IMR-90 (cell line): ENCODE results near the gene CHD9. TPM values are rescaled to one million over a fixed set of nuclear protein-coding genes. Genes with fewer than 3 reads are reported as not detected.

ENCODE experiments used
- ATAC-seq: fragments of 200-7000 bp; cut with Tn5 transposase; 2 replicates; pipeline ENCODE4 v1.9.1; 2020; ENCODE audit warnings: low read depth, mild to moderate bottlenecking, moderate library complexity
- BruUV-seq: library from RNA; stranded (reverse); fragments of 400-500 nt; replicated peaks from 2 replicates; lab custom pipeline; 2021; lab: Mats Ljungman, UMichigan
- CTCF ChIA-PET: fragments of 300-600 bp; formaldehyde crosslinking; extraction: SDS; loops from one replicate; lab custom pipeline; 2021; ENCODE audit warnings: antibody characterized with exemption; lab: Yijun Ruan, JAX
- POLR2A ChIA-PET: fragments of 300-600 bp; sonication (Branson Sonifier 250); formaldehyde crosslinking; loops from one replicate; lab custom pipeline; 2022; ENCODE audit warnings: antibody characterized with exemption; ENCODE audit not compliant: unreplicated experiment; lab: Charles Lee
- DNase-seq: peaks from one replicate; pipeline ENCODE4 v3.0.0; 2013
- H2AFZ ChIP-seq: replicated peaks from 2 replicates; pipeline ENCODE3; 2013; ENCODE audit warnings: low read length, mild to moderate bottlenecking; ENCODE audit not compliant: poor library complexity
- H2AK5ac ChIP-seq: 2 replicates; pipeline ENCODE4 v1.6.1; 2013; ENCODE audit warnings: low read depth, low read length, inconsistent platforms
- H2AK9ac ChIP-seq: replicated peaks from 2 replicates; pipeline ENCODE3; 2013; ENCODE audit warnings: mild to moderate bottlenecking, low read depth, low read length, moderate library complexity; ENCODE audit not compliant: poor library complexity
- H2BK120ac ChIP-seq: 2 replicates; pipeline ENCODE4 v1.6.1; 2013; ENCODE audit warnings: low read depth, low read length, inconsistent platforms
- H2BK15ac ChIP-seq: 3 replicates; pipeline ENCODE4 v1.6.1; 2013; ENCODE audit warnings: low read depth, low read length, inconsistent platforms
- H2BK20ac ChIP-seq: 2 replicates; pipeline ENCODE4 v1.6.1; 2013; ENCODE audit warnings: low read depth, mild to moderate bottlenecking, inconsistent platforms, low read length, moderate library complexity
- H2BK5ac ChIP-seq: 2 replicates; pipeline ENCODE4 v1.6.1; 2013; ENCODE audit warnings: mild to moderate bottlenecking, low read depth, low read length, inconsistent platforms; ENCODE audit not compliant: poor library complexity, severe bottlenecking
- H3K14ac ChIP-seq: replicated peaks from 2 replicates; pipeline ENCODE4 v1.6.1; 2013; ENCODE audit warnings: low read depth, low read length, inconsistent platforms
- H3K18ac ChIP-seq: 2 replicates; pipeline ENCODE4 v1.6.1; 2013; ENCODE audit warnings: low read depth, low read length, control low read depth
- H3K23ac ChIP-seq: 2 replicates; pipeline ENCODE4 v1.6.1; 2013; ENCODE audit warnings: low read depth, low read length, inconsistent platforms
- H3K27ac ChIP-seq: 2 replicates; pipeline ENCODE4 v1.5.1; 2013; ENCODE audit warnings: mild to moderate bottlenecking, control low read depth, low read length; ENCODE audit not compliant: insufficient read depth
- H3K27me3 ChIP-seq: 2 replicates; pipeline ENCODE4 v1.6.1; 2013; ENCODE audit warnings: low read length; ENCODE audit not compliant: control insufficient read depth, insufficient read depth
- H3K36me3 ChIP-seq: 2 replicates; pipeline ENCODE4 v1.6.1; 2013; ENCODE audit warnings: low read length, mixed read lengths; ENCODE audit not compliant: control insufficient read depth, insufficient read depth
- H3K4ac ChIP-seq: 2 replicates; pipeline ENCODE4 v1.6.1; 2013; ENCODE audit warnings: low read depth, low read length, inconsistent platforms
- H3K4me1 ChIP-seq: 2 replicates; pipeline ENCODE4 v1.6.1; 2013; ENCODE audit warnings: low read length, mixed read lengths; ENCODE audit not compliant: control insufficient read depth, insufficient read depth
- H3K4me2 ChIP-seq: 2 replicates; pipeline ENCODE4 v1.6.1; 2013; ENCODE audit warnings: low read depth, mild to moderate bottlenecking, control low read depth, low read length, moderate library complexity
- H3K4me3 ChIP-seq: 2 replicates; pipeline ENCODE4 v1.5.1; 2013; ENCODE audit warnings: low read depth, mild to moderate bottlenecking, control low read depth, low read length, moderate library complexity; ENCODE audit not compliant: insufficient read depth
- H3K56ac ChIP-seq: 2 replicates; pipeline ENCODE4 v1.6.1; 2013; ENCODE audit warnings: low read length, inconsistent platforms; ENCODE audit not compliant: insufficient read depth; ENCODE audit errors: extremely low read depth
- H3K79me1 ChIP-seq, 2 experiments: 2 replicates each; pipeline ENCODE4 v1.6.1; 2013; ENCODE audit warnings: low read length in 2 of 2, inconsistent platforms in 1 of 2, low read depth in 1 of 2
- H3K9ac ChIP-seq: 2 replicates; pipeline ENCODE4 v1.6.1; 2013; ENCODE audit warnings: low read depth, low read length, control low read depth
- H3K9me1 ChIP-seq: 2 replicates; pipeline ENCODE4 v1.6.1; 2013; ENCODE audit warnings: low read length, inconsistent platforms; ENCODE audit not compliant: insufficient read depth
- H3K9me3 ChIP-seq: 2 replicates; pipeline ENCODE4 v1.6.1; 2013; ENCODE audit warnings: low read length; ENCODE audit not compliant: control insufficient read depth, insufficient read depth
- H4K20me1 ChIP-seq: 2 replicates; pipeline ENCODE4 v1.6.1; 2013; ENCODE audit warnings: low read length, inconsistent platforms; ENCODE audit not compliant: insufficient read depth
- H4K5ac ChIP-seq: 2 replicates; pipeline ENCODE4 v1.6.1; 2013; ENCODE audit warnings: mild to moderate bottlenecking, low read depth, low read length, control low read depth
- H4K8ac ChIP-seq, 2 experiments: 2 replicates each; pipeline ENCODE4 v1.6.1; 2013; ENCODE audit warnings: low read depth in 2 of 2, low read length in 2 of 2, control low read depth in 1 of 2, inconsistent platforms in 1 of 2
- H4K91ac ChIP-seq: 2 replicates; pipeline ENCODE4 v1.6.1; 2013; ENCODE audit warnings: low read depth, low read length, inconsistent platforms; ENCODE audit not compliant: insufficient read depth
- CEBPB ChIP-seq: IDR thresholded peaks from 2 replicates; pipeline ENCODE4 v1.6.1; 2012; ENCODE audit warnings: low read depth, low read length, improper control_type of control experiment
- FOS ChIP-seq: fragments of 150-350 bp; IDR thresholded peaks from 2 replicates; pipeline ENCODE4 v1.6.1; 2016; ENCODE audit warnings: low read depth, low read length
- RCOR1 ChIP-seq: IDR thresholded peaks from 2 replicates; pipeline ENCODE4 v1.6.1; 2012; ENCODE audit warnings: mild to moderate bottlenecking, low read length, improper control_type of control experiment; ENCODE audit not compliant: insufficient replicate concordance
- WGBS, 2 experiments: methylation state at CpG; one replicate each; pipeline versions ENCODE4 v1.1.5 to v1.1.7; 2013; ENCODE audit warnings: missing lambda C conversion rate in 2 of 2; ENCODE audit not compliant: insufficient read length in 1 of 2; ENCODE audit errors: extremely low coverage in 2 of 2; 5-methylcytosine and 5-hydroxymethylcytosine counted together
- dilution Hi-C: fragments of 300-500 bp; cut with HindIII; formaldehyde crosslinking; loops from one replicate; pipeline ENCODE4 v1.14.3; 2018; ENCODE audit warnings: low sequenced_read_pairs; ENCODE audit not compliant: unreplicated experiment
- in situ Hi-C: fragments of 300-500 bp; cut with MboI; formaldehyde crosslinking; loops from 3 replicates; pipeline ENCODE4 v1.14.3; 2019; ENCODE audit warnings: low sequenced_read_pairs, inconsistent platforms, mixed read lengths
- intact Hi-C: fragments of 100-400 bp; cut with micrococcal nuclease; formaldehyde crosslinking; loops from 2 replicates; pipeline ENCODE4 v1.10.0; 2022
- polyA plus RNA-seq, 3 experiments: library from polyadenylated mRNA; depleted of rRNA; stranded (reverse); fragments of >200 nt; gene quantifications; 2 replicates each; pipeline ENCODE4 v1.2.3, GENCODE V29; 2012; ENCODE audit warnings: low replicate concordance in 1 of 3
- total RNA-seq: library from RNA; depleted of rRNA; stranded (reverse); fragments of >200 nt; gene quantifications from 2 replicates; pipeline ENCODE4 v1.2.3, GENCODE V29; 2012

Gene CHD9
- total and polyA plus RNA-seq, 2 of the 4 experiments (the other 2 are of a cell fraction) = 9.1 to 48.8 TPM

DNA sequence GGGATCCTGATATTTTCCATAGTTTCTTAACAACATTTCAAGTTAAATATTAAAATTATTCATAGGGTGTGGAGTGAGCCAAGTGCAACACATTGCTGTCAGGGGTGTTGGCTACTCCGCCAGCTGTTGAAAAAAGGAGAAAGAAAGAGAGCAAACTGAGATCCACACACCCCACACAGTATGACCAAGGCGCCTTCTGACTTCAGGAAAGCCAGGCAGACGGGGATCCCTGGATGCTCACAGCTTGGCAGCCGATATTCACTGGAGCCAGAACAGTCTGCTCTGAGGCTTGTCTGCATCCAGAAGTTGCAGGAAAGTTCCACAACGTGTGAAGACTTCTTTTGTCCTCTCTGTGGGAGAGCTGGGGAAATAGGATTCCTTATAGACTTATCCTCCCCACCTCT lies 11.4 kb upstream of the CHD9 start:
- Histone ChIP-seq H2BK15ac (no peak overlapping the region), H3K4ac (no peak overlapping the region), H3K14ac (no peak overlapping the region), H4K91ac (no peak overlapping the region), H2AK5ac (no peak overlapping the region), H4K5ac (no peak overlapping the region), H3K27me3 (peaks cover 4% of the 10 kb centered on the region; the same call in 1 of the 2 replicates), H3K9me1 (no peaks in the 10 kb centered on the region), H3K36me3 (peaks cover 3% of the 10 kb centered on the region), H4K20me1 (no peaks in the 10 kb centered on the region), H2AFZ (peak overlapping the region; percentile 16), H4K8ac (no peak overlapping the region), H2BK5ac (no peak overlapping the region), H3K18ac (no peak overlapping the region), H3K4me2 (no peak overlapping the region), H2BK20ac (no peak overlapping the region), H2AK9ac (no peak overlapping the region), H3K27ac (no peak overlapping the region), H2BK120ac (no peak overlapping the region), H3K79me1 (no peaks in the 10 kb centered on the region), H3K4me3 (no peak overlapping the region), H3K23ac (0 out of 2 replicates have a peak overlapping the region, but pooled peaks have one; percentile 16), H3K4me1 (peaks cover 12% of the 10 kb centered on the region), H3K9ac (no peak overlapping the region), H3K56ac (no peak overlapping the region), H3K9me3 (no peaks in the 10 kb centered on the region)
- in situ Hi-C loops = no loop called here
- peak; percentile 44 for ATAC-seq
- DNase-seq = no peak
- CTCF ChIA-PET = no interaction called here
- no CpG with 5 or more reads among the region's 5 CpGs for WGBS, 2 experiments
- POLR2A ChIA-PET = no interaction called here
- intact Hi-C loops = no loop called here
- dilution Hi-C loops = no loop called here
- no peak for TF ChIP-seq FOS
- no peak for TF ChIP-seq RCOR1
- TF ChIP-seq CEBPB = no peak
- BruUV-seq = no TSS peak
